NCI-H2227 treated with DMSO at 0.1 percent for 48 hours (cell line): ENCODE data around the gene CR1L.
A peak's percentile ranks its signal among the peaks of the same experiment; 100 is the strongest.
"Not testable (repeated sequence)": the region's sequence is repeated elsewhere in the genome, so short reads cannot be mapped to it uniquely, and the experiment has no call there.

Experiments
- DNase-seq: peaks from one replicate; lab custom pipeline; 2025; lab: John Stamatoyannopoulos, UW

Gene CR1L

DNA sequence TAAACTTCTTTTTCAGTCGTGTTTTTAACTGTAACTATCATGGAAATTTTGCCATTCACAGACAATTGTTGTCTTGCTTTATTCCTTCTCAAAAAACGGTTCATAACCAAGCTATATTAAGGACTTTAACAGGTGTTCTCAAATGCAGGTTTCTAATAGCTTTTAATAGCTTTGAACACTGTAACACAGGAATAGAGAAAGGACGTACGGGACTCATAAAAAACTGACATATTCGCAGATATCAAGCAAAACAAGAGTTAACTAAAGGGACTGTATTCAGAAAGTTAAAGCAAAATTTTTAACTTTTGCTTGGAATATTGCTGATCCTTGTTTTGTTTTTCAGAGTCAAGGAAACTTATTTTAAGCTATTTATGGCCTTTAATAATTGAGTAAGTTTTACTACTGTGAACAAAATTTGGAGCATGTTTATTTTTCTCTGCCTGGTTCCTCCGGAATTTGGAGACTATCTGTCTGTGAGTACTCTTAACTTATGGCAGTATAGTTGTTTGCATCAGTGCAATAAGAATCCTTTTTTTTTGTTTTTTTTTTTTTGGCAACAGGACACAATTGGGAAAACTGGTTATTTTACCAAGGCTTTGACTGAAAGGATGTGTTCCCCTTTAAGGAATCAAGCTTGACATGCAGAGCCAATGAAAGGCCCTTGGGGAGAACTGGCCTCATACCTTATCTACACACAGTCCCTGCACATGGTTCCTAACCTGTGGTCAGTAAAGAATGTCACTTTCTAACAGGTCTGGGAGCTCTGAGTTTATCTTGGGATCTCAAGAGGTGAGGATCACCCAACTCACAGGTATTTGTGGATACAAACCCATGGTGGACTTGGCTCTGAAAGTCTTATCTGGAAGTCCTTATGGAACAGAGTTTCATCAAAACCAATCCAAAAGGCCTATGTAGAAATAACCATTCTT, 101.2 kb downstream of the CR1L start:
- no peak for DNase-seq

DNA sequence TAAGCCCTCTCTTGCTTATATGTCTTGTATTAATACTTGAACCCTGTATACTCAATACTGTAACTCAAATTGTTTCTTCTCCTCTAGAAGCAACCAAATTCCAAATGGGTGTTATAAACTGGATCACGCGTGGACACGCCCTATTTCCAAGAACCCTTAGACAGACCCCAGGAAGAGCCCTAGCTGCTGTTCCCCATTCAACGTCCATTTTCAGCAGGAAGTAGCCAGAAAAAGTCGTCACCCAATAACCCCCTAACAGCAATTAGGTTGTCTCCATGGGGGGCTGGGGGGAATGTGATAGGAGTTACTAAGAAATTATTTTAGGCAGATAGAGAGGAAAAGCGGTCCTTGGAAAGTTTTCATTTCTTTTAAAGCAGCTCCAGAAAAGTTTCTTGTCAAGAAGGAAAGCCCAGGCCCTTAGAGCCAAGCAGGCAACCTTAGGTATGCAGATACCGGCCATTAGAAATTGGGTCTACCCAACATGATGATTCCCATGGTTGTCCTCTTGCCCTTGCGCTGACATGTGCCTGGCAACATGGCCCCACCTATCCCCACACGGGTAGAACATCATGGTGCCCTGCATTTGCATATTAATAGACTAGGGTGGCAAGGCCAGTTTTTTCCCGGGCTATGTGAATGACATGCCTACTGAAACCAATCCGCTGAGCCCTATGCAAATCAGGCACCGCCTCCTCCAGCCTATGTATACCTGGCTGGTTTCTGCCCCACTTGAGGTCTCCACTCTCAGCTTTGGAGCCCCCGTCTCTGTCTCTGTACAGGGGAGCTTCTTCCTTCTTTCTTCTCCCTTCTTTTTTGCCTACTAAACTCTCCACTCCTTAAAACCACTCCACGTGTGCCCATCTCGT, 102.9 kb downstream of the CR1L start:
- DNase-seq: no peak

DNA sequence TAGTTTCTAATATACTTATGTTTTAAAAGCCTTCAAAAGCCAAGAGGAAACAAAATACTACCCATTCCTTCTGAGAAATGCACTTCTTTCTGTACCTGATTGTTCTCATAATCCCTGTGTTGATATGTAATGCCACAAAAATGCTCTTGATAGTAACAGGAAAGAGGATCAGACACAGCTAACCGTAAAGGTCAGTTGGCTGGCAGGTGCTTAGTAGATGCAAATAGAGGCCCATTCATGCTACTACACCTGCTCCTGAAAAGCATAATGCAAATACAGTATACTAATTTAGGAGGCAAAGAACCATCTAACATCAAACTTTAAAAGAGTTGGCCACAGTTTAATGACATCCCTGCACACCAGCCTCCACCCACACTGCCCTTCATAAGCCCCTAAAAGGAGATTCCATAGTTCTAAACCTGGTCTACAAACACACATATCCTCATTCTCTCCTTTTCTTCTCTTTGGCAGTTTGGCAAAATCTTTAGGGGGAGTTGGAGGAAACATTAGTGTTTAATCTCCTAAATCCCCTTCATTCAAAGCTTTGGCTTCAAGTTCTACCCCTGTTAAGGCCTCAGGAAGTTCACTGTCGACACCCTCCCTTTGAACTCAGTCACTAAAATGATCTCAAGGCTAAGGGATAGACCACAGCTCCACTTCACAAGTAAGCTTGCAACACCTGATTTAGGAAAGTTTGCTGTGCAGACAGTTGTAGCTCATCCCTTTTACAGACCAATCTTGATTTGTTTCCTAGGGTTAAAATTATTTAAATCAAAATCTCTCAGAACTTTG, 104.0 kb downstream of the CR1L start:
- DNase-seq: no peak

DNA sequence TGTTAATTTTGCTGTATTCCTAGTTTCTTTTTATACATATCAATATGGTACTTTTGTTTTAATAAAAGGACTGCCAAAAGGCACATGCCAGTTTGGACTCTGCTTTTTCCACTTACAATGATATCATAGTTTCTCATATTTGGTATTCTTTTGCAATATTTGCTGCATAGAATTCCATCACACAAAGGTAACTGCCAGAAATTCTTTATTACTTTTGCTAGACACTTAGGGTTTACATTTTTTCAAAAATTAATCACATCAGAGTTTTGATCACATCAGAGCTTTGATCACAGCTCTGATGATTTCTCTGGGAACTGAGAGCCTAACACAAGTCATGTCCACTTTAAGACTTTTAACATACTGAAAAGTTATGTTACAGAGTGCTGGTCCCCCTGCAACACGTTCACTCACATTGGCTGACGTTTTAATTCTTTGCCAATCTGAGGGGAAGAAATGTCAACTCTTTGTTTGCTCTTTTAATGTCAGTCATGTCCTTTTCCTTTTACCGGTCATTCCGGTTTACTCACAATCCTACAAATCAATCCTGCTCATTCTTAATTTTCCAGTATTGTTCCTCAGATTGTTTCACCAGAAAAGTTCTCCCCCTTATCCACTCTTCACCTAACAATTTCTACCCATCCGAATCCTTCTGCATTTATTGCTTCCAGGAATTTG, 105.8 kb downstream of the CR1L start:
- DNase-seq: no peak

DNA sequence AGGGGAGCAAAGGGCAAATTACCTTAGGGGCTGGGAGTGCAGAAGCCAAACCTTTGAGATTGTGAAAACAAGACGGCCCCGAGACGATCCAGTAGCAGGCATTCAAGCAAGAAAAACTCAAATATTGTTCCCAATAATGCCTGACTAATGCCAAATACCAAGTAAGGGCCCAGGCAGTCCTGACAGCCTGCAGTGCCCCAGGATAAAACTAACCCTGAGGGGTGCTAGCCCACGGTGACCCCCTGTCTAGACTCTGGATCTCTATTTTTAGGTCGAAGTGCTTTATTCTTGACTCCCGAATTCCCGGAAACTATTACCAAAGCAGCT, 106.5 kb downstream of the CR1L start:
- DNase-seq: not testable (repeated sequence)

DNA sequence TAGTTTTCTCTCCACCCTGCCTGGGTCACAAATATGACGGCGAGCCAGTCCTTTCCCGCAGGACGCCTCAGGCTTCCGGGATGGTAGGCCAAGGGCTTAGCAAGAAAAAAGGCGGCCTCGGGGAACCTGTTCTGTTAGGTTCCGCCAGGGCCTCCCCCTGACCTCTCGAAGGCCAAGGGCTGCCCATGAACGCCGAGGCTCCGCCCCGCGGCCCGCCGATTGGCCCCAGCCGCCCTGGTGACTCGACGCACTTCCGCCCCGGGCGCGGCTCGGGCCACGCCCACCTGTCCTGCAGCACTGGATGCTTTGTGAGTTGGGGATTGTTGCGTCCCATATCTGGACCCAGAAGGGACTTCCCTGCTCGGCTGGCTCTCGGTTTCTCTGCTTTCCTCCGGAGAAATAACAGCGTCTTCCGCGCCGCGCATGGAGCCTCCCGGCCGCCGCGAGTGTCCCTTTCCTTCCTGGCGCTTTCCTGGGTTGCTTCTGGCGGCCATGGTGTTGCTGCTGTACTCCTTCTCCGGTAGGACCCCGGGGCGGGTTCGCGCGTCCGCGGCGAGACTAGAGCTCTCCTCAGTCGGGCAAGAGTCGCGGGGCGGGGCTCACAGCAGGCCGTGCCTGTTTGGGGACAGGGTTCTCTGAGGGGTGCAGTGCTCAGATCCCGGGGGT, 107.0 kb downstream of the CR1L start, which contains the start of gene CD46:
Gene CD46 (plus strand): TSS at position 265 of the 666 bp plus-strand sequence. CDS start 159 bp downstream, at position 424.
- peak; percentile 93 for DNase-seq

DNA sequence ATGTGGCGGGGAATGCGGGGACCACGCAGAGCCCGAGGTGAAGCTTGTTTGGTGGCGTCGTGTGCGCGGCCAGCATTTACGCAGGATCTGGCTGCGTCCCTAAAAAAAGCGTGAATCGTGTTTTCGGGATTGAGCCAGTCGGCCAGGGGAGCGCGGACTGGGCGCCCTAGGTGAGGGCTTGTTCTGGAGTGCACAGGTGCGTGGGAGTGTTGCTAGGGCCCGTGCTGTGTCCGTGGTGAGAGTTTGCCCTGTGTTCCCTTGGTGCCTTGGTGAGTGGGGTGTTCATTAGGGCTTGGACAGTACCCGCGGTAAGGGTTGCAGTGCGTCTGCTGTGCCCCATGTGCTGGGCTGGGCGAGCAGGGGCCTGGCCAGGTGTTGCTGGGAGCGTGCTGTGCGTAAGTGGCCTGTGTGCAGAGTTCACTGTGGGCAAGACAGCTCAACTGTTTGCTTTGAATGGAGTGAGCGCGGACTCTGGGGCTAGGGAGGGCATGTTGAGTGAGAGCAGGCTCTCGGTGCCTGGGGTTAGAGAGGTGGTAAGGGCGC, 107.6 kb downstream of the CR1L start:
- no peak for DNase-seq

DNA sequence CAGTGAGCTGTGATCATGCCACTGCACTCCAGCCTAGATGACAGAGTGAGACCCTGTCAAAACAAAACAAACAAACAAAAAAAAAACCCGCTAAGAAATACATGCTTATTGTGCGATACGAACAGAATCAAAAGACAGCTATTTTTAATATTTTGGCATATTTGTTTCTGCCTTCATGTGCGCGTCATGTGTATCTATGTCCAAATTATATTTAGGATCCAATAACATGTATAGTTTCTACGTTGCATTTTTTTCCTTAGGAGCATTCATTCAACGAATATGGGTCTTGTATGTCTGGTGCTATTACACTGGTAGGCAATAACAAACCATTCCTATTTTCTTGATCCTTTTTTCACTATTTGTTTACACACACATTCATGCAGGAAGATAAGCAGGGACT, 108.7 kb downstream of the CR1L start:
- DNase-seq: no peak

DNA sequence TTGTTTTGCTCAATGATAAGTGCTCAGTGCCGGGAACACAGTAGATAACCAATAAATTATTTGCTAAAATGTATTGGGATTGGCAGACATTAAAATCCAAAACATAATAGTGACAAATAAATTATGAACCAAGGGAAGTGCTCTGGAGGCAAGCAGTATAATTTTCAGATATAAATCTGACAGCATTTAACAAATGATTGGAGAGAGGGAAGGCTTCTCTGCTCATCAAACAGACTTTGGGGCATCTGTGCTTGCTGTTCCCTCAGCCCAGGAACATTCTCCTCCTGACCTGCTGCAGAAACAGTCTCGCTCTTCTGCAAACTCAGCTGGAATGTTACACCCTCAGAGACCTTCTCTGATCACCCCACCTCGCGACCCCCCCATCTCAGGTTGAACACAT, 109.1 kb downstream of the CR1L start:
- no peak for DNase-seq

DNA sequence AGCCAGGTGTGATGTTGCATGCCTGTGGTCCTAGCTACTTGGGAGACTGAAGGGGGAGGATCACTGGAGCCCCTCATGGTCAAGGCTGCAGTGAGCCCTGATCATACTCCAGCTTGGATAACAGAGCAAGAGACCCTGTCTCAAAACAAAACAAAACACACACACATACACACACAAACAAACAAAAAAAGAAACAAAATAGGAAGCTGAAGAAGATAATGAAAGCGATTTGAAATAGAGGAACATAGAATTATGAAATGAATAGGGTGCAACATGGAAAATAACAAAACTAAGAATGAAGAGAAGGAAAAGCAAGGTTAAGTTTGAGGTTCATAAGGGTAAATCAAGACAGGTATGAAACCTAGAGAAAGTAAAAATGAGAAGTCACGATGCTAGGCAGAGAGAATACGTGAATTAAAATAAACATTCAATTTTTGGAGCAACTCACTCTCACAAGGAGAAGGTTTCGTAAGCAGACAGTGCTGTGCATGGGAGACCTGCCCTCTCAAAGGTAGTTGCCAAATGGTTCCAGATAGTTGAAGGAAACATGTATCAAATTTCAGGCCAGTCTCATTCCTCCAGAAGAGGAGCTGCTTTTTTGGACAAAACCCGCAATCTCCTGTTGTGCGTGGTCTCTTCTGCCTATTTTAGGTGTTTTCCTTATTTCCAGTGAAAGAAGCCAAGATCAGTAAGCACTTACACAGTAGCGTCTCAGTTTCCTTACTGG, 110.2 kb downstream of the CR1L start:
- no peak for DNase-seq

DNA sequence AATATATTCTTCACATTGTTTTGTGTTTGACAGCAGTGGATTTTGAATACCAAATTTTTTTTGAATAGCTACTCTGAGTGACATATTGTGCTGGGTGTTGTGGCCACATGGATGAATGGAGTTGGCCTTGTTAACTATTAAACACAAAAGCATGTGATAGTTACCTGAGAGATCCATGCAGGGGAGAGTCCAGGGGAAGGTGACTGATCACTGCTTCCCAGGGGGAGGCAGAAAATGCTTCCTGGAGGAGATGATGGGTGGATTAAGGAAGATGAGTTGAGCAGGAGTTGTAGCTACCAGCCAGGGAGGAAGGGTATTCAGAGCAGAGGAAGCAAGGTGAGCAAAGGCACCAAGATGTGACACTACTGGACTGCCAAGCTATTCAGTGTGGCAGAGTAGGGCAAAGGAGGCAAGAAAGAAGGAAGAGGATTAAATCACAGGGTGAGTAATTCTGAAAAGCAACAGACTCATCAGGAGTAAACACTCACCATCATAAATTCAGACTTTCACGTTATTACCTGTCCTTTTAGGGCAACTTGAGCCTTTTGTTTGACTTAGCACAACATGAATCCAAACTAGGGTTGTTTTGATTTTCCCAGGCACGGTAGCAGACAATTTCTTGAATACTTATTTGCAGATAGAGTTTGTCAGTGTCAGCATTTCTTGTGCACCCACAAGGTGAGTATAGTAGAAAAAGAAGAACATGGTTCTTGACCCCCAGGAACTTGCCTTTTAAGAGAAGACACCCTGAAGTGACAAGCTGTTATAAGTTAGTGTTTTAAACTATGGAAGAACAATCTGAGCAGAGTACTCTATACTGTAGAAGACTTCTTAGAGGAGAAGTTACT, 111.1 kb downstream of the CR1L start:
- no peak for DNase-seq

DNA sequence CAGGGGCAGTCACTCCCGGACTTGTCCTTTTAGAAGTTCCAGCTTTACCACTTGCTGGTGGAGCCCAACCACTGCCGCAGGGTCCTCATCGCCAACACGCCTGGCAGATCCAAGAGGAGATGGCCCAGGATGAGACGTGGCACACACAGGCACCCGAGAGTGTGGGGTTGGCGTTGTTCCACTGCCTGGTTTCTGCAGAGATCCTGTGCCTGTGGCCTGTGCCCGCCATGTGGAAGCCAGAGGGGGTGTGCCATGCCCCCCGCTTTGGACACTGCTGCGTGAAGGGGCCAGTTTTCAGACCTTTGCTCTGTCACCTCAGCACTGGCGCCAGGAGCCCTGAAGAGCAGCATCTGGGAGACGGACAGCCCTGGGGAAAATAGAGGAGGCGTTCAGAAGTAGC, 117.7 kb downstream of the CR1L start:
- no peak for DNase-seq

DNA sequence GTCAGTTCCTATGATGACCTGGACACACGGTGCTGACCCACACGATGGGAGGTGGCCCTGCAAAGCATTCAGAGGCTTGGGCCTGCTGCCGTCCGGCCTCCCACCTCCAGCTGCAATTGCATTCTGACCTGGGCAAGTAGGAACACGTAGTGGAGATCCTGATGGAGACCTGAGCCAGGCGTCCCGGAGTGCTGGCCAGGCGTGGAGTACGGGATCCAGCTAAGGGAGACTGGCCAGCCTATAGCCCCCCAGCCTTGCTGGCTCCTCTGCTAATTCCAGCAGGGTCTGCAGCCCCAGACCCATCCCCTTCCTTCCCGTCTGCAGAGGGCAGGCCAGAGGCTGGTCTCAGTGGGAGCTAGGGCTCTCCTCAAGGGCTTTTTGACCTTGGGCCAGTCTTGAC, 118.2 kb downstream of the CR1L start:
- DNase-seq: no peak

DNA sequence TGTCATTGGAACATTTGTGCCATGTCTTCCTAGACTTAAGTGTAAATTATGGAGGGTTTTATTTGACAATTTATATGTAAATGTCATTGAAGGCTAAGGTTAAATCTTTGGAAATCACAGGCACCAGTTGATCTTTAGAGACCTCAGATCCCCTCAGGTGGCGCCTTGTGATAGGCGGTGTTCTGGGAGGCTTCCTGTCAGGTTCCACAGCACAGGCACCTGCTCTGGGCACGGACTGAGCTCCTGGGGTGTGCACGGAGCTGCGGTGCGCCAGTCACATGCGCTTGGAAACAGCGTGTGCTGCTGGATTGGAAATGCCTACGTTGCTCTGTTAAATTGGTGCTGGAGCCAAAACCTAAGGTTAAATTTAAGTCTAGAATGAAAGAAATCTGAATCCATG, 119.0 kb downstream of the CR1L start:
- no peak for DNase-seq

DNA sequence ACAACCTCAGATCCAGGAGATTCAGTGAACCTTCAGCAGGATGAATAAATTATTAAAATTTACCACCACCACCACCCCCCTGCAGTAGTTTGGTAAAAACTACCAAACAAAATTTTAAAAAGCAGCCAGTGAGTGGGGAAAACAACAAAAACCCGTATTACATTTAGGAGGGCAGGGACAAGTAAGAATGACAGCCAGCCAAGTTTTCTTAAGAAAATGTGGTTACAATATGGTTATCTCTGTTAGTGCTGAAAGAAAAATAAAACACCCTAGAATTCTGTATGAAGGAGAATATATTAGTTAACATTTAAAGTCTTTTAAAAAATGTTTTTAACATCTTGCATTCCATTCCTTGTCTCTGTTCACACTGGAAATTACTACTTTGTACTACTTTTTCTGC, 121.6 kb downstream of the CR1L start:
- no peak for DNase-seq

DNA sequence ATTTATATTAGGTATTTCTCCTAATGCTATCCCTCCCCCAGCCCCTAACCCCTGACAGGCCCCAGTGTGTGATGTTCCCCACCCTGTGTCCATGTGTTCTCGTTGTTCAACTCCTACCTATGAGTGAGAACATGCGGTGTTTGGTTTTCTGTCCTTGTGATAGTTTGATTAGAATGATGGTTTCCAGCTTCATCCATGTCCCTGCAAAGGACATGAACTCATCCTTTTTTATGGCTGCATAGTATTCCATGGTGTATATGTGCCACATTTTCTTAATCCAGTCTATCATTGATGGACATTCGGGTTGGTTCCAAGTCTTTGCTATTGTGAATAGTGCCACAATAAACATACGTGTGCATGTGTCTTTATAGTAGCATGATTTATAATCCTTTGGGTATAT, 125.6 kb downstream of the CR1L start:
- DNase-seq: not testable (repeated sequence)
